Neuronal stem cell (in vitro differentiated cells): Measurements from ENCODE around the gene MICU1. TPM values are rescaled to one million over a fixed set of nuclear protein-coding genes. Genes with fewer than 3 reads are reported as not detected.
A peak's percentile ranks its signal among the peaks of the same experiment; 100 is the strongest.
"Not testable (repeated sequence)": the region's sequence is repeated elsewhere in the genome, so short reads cannot be mapped to it uniquely, and the experiment has no call there.

Source experiments
- DNase-seq: peaks from one replicate; pipeline ENCODE4 v3.0.0-alpha.2; 2013; ENCODE audit warnings: low spot score
- H2AFZ ChIP-seq: one replicate; pipeline ENCODE4 v1.6.1; 2013; ENCODE audit warnings: mild to moderate bottlenecking, low read length, inconsistent platforms
- H2AK5ac ChIP-seq: 2 replicates; pipeline ENCODE4 v1.6.1; 2013; ENCODE audit warnings: low read depth, mild to moderate bottlenecking, inconsistent platforms, low read length, moderate library complexity, mixed read lengths
- H2BK120ac ChIP-seq: 2 replicates; pipeline ENCODE4 v1.6.1; 2013; ENCODE audit warnings: low read depth, mild to moderate bottlenecking, inconsistent platforms, low read length, moderate library complexity, mixed read lengths
- H2BK12ac ChIP-seq: one replicate; pipeline ENCODE4 v1.6.1; 2013; ENCODE audit warnings: low read length, inconsistent platforms
- H2BK15ac ChIP-seq: 2 replicates; pipeline ENCODE4 v1.6.1; 2013; ENCODE audit warnings: mild to moderate bottlenecking, low read length, inconsistent platforms, mixed read lengths
- H2BK5ac ChIP-seq: one replicate; pipeline ENCODE4 v1.6.1; 2013; ENCODE audit warnings: inconsistent platforms, mild to moderate bottlenecking, low read length, moderate library complexity
- H3K14ac ChIP-seq: one replicate; pipeline ENCODE4 v1.6.1; 2013; ENCODE audit warnings: low read length, inconsistent platforms
- H3K18ac ChIP-seq: 2 replicates; pipeline ENCODE4 v1.6.1; 2013; ENCODE audit warnings: low read length, inconsistent platforms
- H3K23ac ChIP-seq: 2 replicates; pipeline ENCODE4 v1.6.1; 2013; ENCODE audit warnings: low read depth, mild to moderate bottlenecking, mixed read lengths, low read length, inconsistent platforms; ENCODE audit not compliant: poor library complexity
- H3K27ac ChIP-seq: replicated peaks from 3 replicates; pipeline ENCODE4 v1.5.1; 2013; ENCODE audit warnings: low read length, inconsistent platforms
- H3K27me3 ChIP-seq, 3 experiments: 2 replicates each; pipeline ENCODE4 v1.6.1; 2013; ENCODE audit warnings: low read length in 3 of 3, mild to moderate bottlenecking in 2 of 3, inconsistent platforms in 1 of 3, low read depth in 1 of 3, mixed read lengths in 1 of 3, moderate library complexity in 1 of 3; ENCODE audit not compliant: control insufficient read depth in 3 of 3, insufficient read depth in 3 of 3
- H3K36me3 ChIP-seq, 2 donors: replicated peaks in 1 of 2; 2 replicates each; pipeline ENCODE4 v1.6.1; 2013; ENCODE audit warnings: low read length in 2 of 2; ENCODE audit not compliant: control insufficient read depth in 2 of 2, insufficient read depth in 2 of 2
- H3K4ac ChIP-seq: 2 replicates; pipeline ENCODE4 v1.6.1; 2013; ENCODE audit warnings: inconsistent platforms, mild to moderate bottlenecking, low read length, moderate library complexity
- H3K4me1 ChIP-seq, 2 donors: 1 replicate in 1 of 2; 2 replicates in 1 of 2; pipeline ENCODE4 v1.6.1; 2013; ENCODE audit warnings: low read length in 2 of 2, low read depth in 1 of 2; ENCODE audit not compliant: control insufficient read depth in 2 of 2, insufficient read depth in 1 of 2
- H3K4me2 ChIP-seq: one replicate; pipeline ENCODE4 v1.6.1; 2013; ENCODE audit warnings: mild to moderate bottlenecking, low read length, inconsistent platforms; ENCODE audit not compliant: insufficient read depth, poor library complexity, severe bottlenecking
- H3K4me3 ChIP-seq, 2 donors: 2 replicates each; pipeline ENCODE4 v1.5.1; 2013; ENCODE audit warnings: low read length in 2 of 2, mild to moderate bottlenecking in 2 of 2, inconsistent platforms in 1 of 2, moderate library complexity in 1 of 2
- H3K79me1 ChIP-seq: one replicate; pipeline ENCODE4 v1.6.1; 2013; ENCODE audit warnings: low read depth, mild to moderate bottlenecking, inconsistent platforms, low read length, moderate library complexity
- H3K9ac ChIP-seq: one replicate; pipeline ENCODE4 v1.6.1; 2013; ENCODE audit warnings: mild to moderate bottlenecking, low read depth, low read length, inconsistent platforms; ENCODE audit not compliant: poor library complexity
- H3K9me3 ChIP-seq, 2 donors: replicated peaks in 1 of 2; 2 replicates each; pipeline versions ENCODE3 to v1.6.1; 2013; ENCODE audit warnings: low read length in 2 of 2, mild to moderate bottlenecking in 2 of 2, inconsistent platforms in 1 of 2, low read depth in 1 of 2, mixed read lengths in 1 of 2, moderate library complexity in 1 of 2; ENCODE audit not compliant: control insufficient read depth in 2 of 2, insufficient read depth in 1 of 2
- H4K8ac ChIP-seq: one replicate; pipeline ENCODE4 v1.6.1; 2013; ENCODE audit warnings: low read depth, mild to moderate bottlenecking, inconsistent platforms, low read length, moderate library complexity
- H4K91ac ChIP-seq: one replicate; pipeline ENCODE4 v1.6.1; 2013; ENCODE audit warnings: low read length, low read depth, mild to moderate bottlenecking, inconsistent platforms; ENCODE audit not compliant: poor library complexity
- WGBS, 2 donors: extraction: QIAGEN DNeasy Blood & Tissue Kit; methylation state at CpG; one replicate each; pipeline ENCODE4 v1.1.7; 2013; ENCODE audit warnings: missing lambda C conversion rate in 2 of 2, mixed read lengths in 1 of 2; ENCODE audit not compliant: insufficient read length in 2 of 2, insufficient replicate concordance in 1 of 2; ENCODE audit errors: extremely low coverage in 2 of 2; 5-methylcytosine and 5-hydroxymethylcytosine counted together
- polyA plus RNA-seq, 2 experiments: library from polyadenylated mRNA; stranded (reverse); fragments of 200-250 nt; gene quantifications; one replicate each; pipeline ENCODE4 v1.2.3, GENCODE V29; 2013

Gene MICU1, protein sequence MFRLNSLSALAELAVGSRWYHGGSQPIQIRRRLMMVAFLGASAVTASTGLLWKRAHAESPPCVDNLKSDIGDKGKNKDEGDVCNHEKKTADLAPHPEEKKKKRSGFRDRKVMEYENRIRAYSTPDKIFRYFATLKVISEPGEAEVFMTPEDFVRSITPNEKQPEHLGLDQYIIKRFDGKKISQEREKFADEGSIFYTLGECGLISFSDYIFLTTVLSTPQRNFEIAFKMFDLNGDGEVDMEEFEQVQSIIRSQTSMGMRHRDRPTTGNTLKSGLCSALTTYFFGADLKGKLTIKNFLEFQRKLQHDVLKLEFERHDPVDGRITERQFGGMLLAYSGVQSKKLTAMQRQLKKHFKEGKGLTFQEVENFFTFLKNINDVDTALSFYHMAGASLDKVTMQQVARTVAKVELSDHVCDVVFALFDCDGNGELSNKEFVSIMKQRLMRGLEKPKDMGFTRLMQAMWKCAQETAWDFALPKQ
- 37.1 TPM for polyA plus RNA-seq (2013, experiment 1 of 2)
- 37.0 TPM for polyA plus RNA-seq (2013, experiment 2 of 2)

DNA sequence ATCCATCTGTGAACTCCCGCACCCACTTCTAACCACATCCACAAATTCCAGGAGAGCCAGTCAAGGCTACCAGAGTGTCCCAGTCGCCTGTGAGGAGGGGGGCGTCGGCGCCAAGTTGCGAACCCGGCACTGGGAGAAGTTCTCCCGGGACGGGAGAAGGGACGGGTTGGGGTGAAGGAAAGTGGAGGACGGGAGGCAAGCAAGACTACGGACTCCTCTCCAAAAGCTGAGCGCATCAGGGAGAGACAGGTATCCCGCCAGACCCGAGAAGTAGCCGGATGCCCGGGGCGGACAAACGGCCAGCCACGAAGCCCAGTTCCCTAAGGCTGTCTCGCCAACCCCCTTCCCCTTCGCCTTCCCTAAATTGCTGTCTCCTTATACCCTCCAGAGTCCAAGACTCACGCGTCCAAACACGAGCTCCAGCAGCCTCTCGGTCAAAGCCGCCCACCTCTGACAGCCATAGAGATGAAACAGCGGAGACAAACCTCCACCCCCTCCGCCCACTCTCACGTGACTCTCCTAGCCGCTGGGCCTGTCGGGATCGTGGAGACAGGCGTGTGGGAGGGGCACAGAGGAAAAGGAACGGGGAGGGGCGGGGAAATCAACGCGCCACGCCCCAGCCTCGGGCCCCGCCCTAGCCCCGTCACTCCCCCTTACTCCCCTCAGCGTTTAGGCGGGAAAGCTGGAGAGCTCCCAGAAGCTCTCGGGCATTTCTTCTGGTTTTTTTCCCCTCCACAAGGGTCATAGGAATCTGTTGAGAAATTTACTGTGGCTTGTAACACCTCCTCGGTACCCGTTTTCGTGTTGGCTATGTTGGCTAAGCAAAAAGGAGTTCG is at the start of gene MICU1:
MICU1 (minus strand) TSS at position 472 of the 836 bp plus-strand sequence. CDS start 59,286 bp downstream, outside the sequence.
- no peak within 1 kb of the TSS for H3K4ac ChIP-seq
- no peak within 1 kb of the TSS for H4K91ac ChIP-seq
- peak within 1 kb of the TSS; percentile 88 for H2AFZ ChIP-seq
- H3K27me3 ChIP-seq, result no peaks in the 10 kb centered on the region
- H2BK5ac ChIP-seq, result no peak within 1 kb of the TSS
- peak within 1 kb of the TSS; percentile 72 to 98 for H3K4me3 ChIP-seq
- H2BK120ac ChIP-seq, result no peak within 1 kb of the TSS
- H2BK15ac ChIP-seq, result no peak within 1 kb of the TSS
- peak; percentile 91 for DNase-seq
- no peaks in the 10 kb centered on the region for H3K9me3 ChIP-seq
- peak within 1 kb of the TSS; percentile 43 for H3K4me2 ChIP-seq
- no peak within 1 kb of the TSS for H4K8ac ChIP-seq
- H3K36me3 ChIP-seq, result peaks cover 0 to 4% of the 10 kb centered on the region in 2 donors
- H3K23ac ChIP-seq, result peak within 1 kb of the TSS; percentile 8
- H3K27ac ChIP-seq, result no peak within 1 kb of the TSS
- H3K18ac ChIP-seq, result peak within 1 kb of the TSS; percentile 39
- H3K9ac ChIP-seq, result peak within 1 kb of the TSS; percentile 89
- H3K4me1 ChIP-seq, result peaks cover 3% of the 10 kb centered on the region in 2 donors
- WGBS, 2 donors, result no CpG with 5 or more reads among the region's 49 CpGs
- H3K14ac ChIP-seq, result no peak within 1 kb of the TSS
- H3K79me1 ChIP-seq, result peaks cover 4% of the 10 kb centered on the region
- no peak within 1 kb of the TSS for H2AK5ac ChIP-seq
- no peak within 1 kb of the TSS for H2BK12ac ChIP-seq

DNA sequence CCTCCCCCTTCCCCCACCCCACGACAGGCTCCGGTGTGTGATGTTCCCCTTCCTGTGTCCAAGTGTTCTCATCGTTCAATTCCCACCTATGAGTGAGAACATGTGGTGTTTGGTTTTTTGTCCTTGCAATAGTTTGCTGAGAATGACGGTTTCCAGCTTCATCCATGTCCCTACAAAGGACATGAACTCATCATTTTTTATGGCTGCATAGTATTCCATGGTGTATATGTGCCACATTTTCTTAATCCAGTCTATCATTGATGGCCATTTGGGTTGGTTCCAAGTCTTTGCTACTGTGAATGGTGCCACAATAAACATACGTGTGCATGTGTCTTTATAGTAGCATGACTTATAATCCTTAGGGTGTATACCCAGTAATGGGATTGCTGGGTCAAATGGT is 48.3 kb upstream of the MICU1 start:
- H4K91ac ChIP-seq, H3K9ac ChIP-seq, H3K14ac ChIP-seq, H3K27me3 ChIP-seq, H3K9me3 ChIP-seq, H3K18ac ChIP-seq, H3K4ac ChIP-seq, H3K36me3 ChIP-seq, H2AK5ac ChIP-seq, H3K4me1 ChIP-seq, H4K8ac ChIP-seq, H3K27ac ChIP-seq, H3K4me2 ChIP-seq, H2AFZ ChIP-seq, H2BK15ac ChIP-seq, DNase-seq, H3K23ac ChIP-seq, H2BK12ac ChIP-seq, H3K79me1 ChIP-seq, H3K4me3 ChIP-seq, H2BK5ac ChIP-seq, H2BK120ac ChIP-seq: not testable (repeated sequence)
- no CpG with 5 or more reads among the region's 5 CpGs for WGBS, 2 donors

DNA sequence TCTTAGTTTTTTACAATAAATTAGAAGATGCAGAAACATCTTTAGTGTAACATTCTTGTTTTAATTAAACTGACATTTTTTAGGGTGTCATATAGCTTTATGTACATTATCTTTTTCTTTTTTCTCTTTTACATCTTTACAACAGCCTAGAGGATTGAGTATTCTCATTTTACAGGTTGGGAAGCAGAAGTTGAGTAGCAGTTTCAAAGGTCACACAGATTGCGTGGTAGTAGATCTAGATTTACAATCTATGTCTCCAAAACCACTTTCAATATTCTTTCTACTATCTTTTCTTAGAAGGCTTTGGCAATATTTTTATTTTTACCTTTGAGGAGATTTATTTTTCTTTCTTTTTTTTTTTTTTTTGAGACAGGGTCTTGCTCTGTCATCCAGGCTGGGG is 47.4 kb upstream of the MICU1 start:
- no peak for DNase-seq
- Histone ChIP-seq H3K4ac (no peak overlapping the region), H3K9me3 (no peaks in the 10 kb centered on the region), H3K4me1 (no peaks in the 10 kb centered on the region), H3K79me1 (no peaks in the 10 kb centered on the region), H4K8ac (no peak overlapping the region), H2AFZ (no peak overlapping the region), H3K23ac (no peak overlapping the region), H3K9ac (no peak overlapping the region), H3K14ac (no peak overlapping the region), H2BK12ac (no peak overlapping the region), H2AK5ac (no peak overlapping the region), H2BK15ac (no peak overlapping the region), H3K27me3 (no peaks in the 10 kb centered on the region), H2BK120ac (no peak overlapping the region), H4K91ac (no peak overlapping the region), H3K4me3 (no peak overlapping the region), H3K18ac (no peak overlapping the region), H3K4me2 (no peak overlapping the region), H3K27ac (no peak overlapping the region), H2BK5ac (no peak overlapping the region), H3K36me3 (no peaks in the 10 kb centered on the region)
- WGBS, 2 donors, result no CpG with 5 or more reads among the region's 1 CpG
